Measurements from ENCODE around the gene NAV3. TPM values are rescaled to one million over a fixed set of nuclear protein-coding genes. Genes with fewer than 3 reads are reported as not detected.

NAV3 gene
- total RNA-seq, 1 experiment from 2014 or later: 71.0 TPM

DNA sequence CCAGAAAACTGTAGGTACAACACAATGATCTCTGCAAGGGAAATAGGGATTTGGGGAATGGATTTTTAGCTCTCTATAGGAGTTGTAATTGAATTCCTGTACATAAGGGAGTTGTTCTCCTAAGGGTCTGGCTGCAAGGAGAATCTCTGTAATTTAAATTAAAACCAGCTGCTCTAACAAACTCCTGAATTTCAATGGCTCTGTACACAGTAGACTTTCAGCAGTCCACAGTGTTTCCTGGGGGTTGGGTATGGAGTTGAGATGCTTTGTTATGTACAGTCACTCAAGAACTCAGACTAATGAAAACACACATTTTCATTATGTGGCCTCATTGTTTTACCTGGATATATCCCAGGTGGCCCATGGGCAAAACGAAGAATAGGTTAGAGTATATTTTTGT lies 93.2 kb downstream of the NAV3 start:
- no peak for DNase-seq (ENCODE audit: low read depth)

GRCh38 chr12:77924703-77925102 lies 94.0 kb downstream of the NAV3 start:
- DNase-seq (ENCODE audit: low read depth): no peak

DNA sequence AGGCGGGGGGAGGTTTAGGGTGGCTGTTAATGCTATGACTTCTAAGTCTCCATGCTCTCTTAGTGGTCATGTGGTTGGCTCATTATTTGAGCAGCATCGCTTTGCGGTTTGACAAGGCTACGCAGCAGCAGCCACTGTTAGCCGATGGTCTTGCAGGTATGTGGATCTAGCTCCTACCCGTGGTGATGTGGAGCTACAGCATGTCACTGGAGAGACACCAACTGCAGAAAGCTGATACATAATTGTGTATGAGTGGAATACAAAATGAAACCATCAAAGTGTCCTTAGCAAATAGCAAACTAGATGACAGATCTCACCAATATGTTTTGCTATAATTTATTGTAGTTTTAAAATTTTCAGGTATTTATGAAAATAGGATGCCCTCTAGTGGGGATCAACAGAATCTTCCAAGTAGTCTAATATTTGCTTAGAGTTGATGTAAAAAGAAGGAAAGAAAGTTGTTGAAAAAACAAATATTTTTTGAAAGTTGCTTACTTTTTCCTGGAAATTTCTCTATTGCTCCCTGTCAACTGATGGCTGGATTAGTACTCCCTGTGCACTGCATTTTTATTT lies 94.9 kb downstream of the NAV3 start:
- peak; percentile 89 for DNase-seq (ENCODE audit: low read depth)

DNA sequence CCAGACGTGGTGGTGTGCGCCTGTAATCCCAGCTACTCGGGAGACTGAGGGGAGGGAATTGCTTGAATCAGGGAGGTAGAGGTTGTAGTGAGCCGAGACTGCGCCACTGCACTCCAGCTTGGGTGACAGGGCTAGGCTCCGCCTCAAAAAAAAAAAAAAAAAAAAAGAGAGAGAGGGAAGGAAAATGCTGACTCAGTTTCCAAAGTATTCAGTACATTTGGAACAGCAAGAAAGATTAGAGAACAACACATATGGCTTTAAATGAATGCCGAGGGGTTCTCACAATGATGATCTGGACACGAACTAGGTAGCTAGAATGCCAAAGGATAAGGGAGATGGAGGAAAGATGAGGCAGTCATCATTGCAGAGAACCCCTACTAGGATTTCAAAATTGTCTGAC lies 97.4 kb downstream of the NAV3 start:
- no peak for DNase-seq (ENCODE audit: low read depth)

- no peak for DNase-seq (ENCODE audit: low read depth)
Measured at GRCh38 chr12:77932216-77932615, 101.5 kb downstream of the NAV3 start.

- no peak for DNase-seq (ENCODE audit: low read depth)
Measured at GRCh38 chr12:77938301-77938700, 107.6 kb downstream of the NAV3 start.

DNA sequence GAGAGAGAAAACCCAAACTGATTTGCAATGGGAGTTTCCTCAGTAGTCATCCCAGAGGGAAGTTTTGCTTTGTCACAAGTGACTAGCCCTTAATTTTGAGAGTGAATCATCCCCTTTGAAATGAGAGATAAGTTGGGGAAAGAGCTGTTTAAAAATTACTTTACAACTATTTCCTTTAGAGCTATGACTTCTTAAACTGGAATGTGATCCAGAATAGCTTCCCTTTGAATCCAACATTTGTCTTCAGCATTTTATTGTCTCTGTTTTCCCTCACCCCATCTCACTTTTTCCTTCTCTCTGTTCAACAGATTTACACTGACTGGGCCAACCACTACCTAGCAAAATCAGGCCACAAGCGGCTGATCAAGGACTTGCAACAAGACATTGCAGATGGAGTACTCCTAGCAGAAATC lies 109.3 kb downstream of the NAV3 start:
- peak; percentile 96 for DNase-seq (ENCODE audit: low read depth)

DNA sequence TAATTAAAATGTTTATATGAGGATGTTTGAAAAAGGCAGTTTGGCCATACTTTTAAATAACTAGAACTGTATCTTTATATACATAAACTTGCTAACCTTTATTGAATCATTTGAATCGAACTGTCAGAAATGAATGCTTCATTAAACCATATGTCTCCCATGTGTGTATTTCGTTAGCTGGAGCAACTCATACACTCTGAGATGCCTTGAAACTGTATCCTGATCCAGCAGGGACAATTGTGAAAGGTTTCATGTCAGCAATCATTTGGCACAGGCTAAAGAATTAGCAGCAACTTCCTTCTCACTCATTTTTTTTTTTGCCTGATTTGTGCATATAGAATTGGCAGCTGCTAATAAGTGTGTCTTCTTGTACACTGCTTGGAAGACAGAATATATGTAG lies 109.9 kb downstream of the NAV3 start:
- DNase-seq (ENCODE audit: low read depth): peak; percentile 53

- no peak for DNase-seq (ENCODE audit: low read depth)
Measured at GRCh38 chr12:77941401-77941800, 110.7 kb downstream of the NAV3 start.

GRCh38 chr12:77943466-77943865 lies 112.8 kb downstream of the NAV3 start:
- peak; percentile 69 for DNase-seq (ENCODE audit: low read depth)

- no peak for DNase-seq (ENCODE audit: low read depth)
Measured at GRCh38 chr12:77946541-77947061, 115.9 kb downstream of the NAV3 start.

DNA sequence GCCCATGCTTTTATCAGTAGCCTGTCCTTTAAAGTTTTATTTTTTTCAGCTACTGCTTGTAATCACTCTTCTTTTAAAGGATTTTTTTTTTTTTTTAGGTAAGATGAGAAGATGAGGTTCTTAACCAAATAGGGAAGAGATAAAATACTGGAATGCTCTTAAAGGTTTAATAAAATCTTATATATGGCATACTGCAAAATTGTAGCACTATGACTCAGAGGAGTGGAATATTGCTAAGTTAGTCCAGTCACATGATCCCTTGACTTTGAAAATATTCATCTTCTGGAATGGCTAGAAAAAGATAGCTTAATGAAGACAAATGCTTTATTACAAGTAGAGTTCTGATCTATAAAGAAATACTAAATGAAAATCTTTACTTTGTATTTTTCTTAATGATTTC lies 116.6 kb downstream of the NAV3 start:
- DNase-seq (ENCODE audit: low read depth): peak; percentile 40

GRCh38 chr12:77947746-77948145 lies 117.1 kb downstream of the NAV3 start:
- DNase-seq (ENCODE audit: low read depth): no peak

GRCh38 chr12:77949943-77950342 lies 119.2 kb downstream of the NAV3 start:
- DNase-seq (ENCODE audit: low read depth): no peak

GRCh38 chr12:77953528-77954205 lies 123.0 kb downstream of the NAV3 start:
- DNase-seq (ENCODE audit: low read depth): no peak

- no peak for DNase-seq (ENCODE audit: low read depth)
Measured at GRCh38 chr12:77954206-77954555, 123.5 kb downstream of the NAV3 start.

GRCh38 chr12:77957062-77957461 lies 126.4 kb downstream of the NAV3 start:
- no peak for DNase-seq (ENCODE audit: low read depth)

GRCh38 chr12:77963576-77964178 lies 133.0 kb downstream of the NAV3 start:
- DNase-seq (ENCODE audit: low read depth): no peak

DNA sequence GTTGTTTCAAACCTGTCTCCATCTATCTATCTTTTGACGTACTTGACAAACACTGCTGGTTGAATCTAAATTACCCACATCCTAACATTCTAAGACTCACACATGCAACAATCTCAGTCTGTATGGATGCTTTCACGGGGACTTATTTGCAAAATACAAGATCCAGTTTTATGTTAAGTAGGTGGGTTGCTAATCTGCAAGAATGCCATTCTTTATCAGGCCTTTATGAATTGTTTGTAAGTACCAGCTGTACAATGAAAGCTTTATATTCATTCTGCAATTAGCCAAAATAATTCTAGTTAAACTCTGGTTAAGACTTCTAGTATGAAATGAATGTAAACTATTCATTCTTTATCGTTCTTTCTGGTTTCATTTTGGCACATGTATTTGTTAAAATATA lies 135.1 kb downstream of the NAV3 start:
- no peak for DNase-seq (ENCODE audit: low read depth)

DNA sequence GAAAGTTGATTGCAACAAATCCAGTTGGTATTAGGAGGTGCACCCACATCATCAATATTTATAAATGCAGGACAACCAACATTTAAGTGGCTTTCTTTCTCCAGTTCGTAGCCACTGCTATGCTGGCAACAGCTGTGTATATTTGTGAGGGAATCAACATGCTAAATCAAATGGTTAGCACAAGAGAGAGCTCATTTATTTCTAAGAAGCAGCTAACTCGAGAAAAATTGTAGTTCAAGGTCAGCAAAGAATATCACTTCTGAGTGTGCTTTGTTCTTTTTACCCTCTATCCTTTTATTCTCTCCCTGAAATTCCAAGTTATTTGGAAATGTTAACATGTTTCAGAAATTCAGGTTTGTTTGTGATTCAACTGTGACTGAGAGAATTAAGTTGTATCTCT lies 137.3 kb downstream of the NAV3 start:
- DNase-seq (ENCODE audit: low read depth): no peak

DNA sequence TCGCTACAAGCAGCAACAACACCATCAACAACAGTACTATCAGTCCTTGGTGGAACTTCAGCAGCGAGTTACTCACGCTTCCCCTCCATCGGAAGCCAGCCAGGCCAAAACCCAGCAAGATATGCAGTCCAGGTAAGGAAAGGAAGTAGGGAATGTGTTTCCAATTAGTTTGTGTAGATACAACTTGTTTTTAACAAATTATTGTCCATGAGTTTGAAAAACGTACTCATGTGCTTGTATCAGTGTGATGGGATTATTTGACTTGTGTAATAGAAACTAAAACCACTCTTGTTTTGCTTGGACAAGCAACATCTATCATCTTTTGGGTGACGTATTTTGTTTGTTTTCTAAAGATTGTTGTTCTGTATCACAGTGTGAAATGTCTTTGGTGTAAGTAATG lies 137.9 kb downstream of the NAV3 start:
- DNase-seq (ENCODE audit: low read depth): no peak

GRCh38 chr12:77973579-77973978 lies 142.9 kb downstream of the NAV3 start:
- no peak for DNase-seq (ENCODE audit: low read depth)

DNA sequence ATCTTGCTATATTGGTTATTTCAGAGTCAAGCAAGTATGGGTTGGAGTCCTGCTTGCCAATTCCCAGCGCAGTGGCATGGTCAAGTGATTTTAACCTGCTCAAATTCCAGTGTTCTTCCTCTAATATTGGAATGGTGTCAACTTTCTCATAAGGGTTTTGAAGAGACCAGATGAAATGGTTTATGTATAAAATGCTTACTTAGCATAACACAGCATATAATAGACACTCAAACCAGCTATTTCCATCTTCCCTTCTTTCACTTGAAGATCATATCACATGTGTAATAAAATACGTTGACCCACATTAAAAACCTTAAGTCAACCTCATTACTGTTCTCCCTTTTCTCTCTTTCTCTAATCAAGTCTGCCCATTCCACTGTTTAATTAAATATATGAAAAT lies 144.0 kb downstream of the NAV3 start:
- DNase-seq (ENCODE audit: low read depth): no peak

Measured in HT1080 (cell line).